22Rv1 (cell line): ENCODE data around the gene LRP11.
A peak's percentile ranks its signal among the peaks of the same experiment; 100 is the strongest.
"Not testable (repeated sequence)": the region's sequence is repeated elsewhere in the genome, so short reads cannot be mapped to it uniquely, and the experiment has no call there.

Source experiments
- H3K27ac ChIP-seq: fragments of 450-650 bp; 2 replicates; pipeline ENCODE4 v1.5.1; 2017
- CTCF ChIP-seq: fragments of 450-650 bp; IDR thresholded peaks from 2 replicates; pipeline ENCODE4 v1.5.1; 2017; ENCODE audit warnings: mild to moderate bottlenecking
- ZFX ChIP-seq: fragments of 450-650 bp; IDR thresholded peaks from 2 replicates; pipeline ENCODE4 v1.6.1; 2017; ENCODE audit warnings: antibody characterized with exemption, borderline replicate concordance

Gene LRP11

GRCh38 chr6:149863698-149864577 lies at the start of gene LRP11:
LRP11 (minus strand) TSS chr6:149864359; CDS start chr6:149864020, 339 bp downstream.
- H3K27ac ChIP-seq, result peak within 1 kb of the TSS; percentile 97

GRCh38 chr6:149913540-149914240 lies 49.5 kb upstream of the LRP11 start:
- TF ChIP-seq ZFX, result no peak
- no peak for TF ChIP-seq CTCF
- no peak overlapping the region for H3K27ac ChIP-seq

More at GRCh38 chr6:149863698-149864577, at the start of gene LRP11:
- TF ChIP-seq ZFX (no peak), CTCF (no peak; the same call in 1 of the 2 replicates)

- H3K27ac ChIP-seq, result no peak overlapping the region
- no peak for TF ChIP-seq CTCF
- TF ChIP-seq ZFX, result no peak
Measured at GRCh38 chr6:149913085-149913484, 48.9 kb upstream of the LRP11 start.

- not testable (repeated sequence) for H3K27ac ChIP-seq
Measured at GRCh38 chr6:149912680-149913079, 48.5 kb upstream of the LRP11 start.

GRCh38 chr6:149910721-149911151 lies 46.6 kb upstream of the LRP11 start:
- no peak overlapping the region for H3K27ac ChIP-seq
- TF ChIP-seq CTCF, result no peak
- TF ChIP-seq ZFX, result no peak

GRCh38 chr6:149909701-149910470 lies 45.7 kb upstream of the LRP11 start:
- TF ChIP-seq CTCF (no peak), ZFX (no peak)
- H3K27ac ChIP-seq, result no peak overlapping the region

- H3K27ac ChIP-seq, result not testable (repeated sequence)
Measured at GRCh38 chr6:149908480-149908879, 44.3 kb upstream of the LRP11 start.

GRCh38 chr6:149907317-149907716 lies 43.2 kb upstream of the LRP11 start:
- H3K27ac ChIP-seq, result no peak overlapping the region
- TF ChIP-seq CTCF (no peak), ZFX (no peak)
